ENCODE results near the gene ABCA2. TPM values are rescaled to one million over a fixed set of nuclear protein-coding genes. Genes with fewer than 3 reads are reported as not detected.

The ABCA2 gene
- total RNA-seq, 1 donor from 2014 or later, result 47.2 TPM

DNA sequence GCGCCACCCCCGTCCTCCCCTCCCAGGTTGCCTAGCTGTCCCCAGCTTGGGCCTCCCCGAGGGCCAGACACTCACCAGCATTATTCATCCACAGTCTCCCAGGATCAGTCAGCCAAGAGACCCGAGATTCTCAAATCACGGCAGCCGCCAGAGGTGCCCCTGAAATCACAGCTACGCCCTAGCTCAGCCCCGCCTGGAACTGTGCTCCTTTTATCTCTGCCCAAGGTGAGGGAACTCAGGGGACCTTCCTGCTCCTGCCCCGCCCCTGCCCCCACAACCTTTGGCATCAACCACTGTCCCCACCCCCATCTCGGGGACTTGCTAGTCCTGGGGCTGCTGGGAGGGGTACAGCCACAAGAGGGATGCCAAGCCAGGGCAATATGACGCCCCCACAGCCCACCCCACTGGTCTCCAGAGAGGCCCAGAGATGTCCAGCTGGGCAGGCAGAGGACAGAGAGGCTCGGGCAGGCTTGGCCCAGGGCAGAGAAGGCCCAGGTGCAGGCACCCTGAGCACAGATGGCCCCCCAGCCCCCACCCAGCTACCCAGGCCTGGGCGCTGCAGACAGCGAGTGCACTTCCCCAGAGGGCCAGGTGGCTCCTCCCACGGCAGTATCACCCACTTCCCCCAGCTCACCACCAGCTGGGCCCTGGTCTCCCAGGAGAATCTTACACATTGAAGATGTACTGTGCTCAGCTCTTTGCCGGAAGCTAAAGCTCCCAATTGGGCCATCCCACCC, 4.0 kb upstream of the ABCA2 start, which contains the start of gene FUT7:
FUT7 (minus strand) TSS at position 185 of the 737 bp plus-strand sequence; CDS start at position 88, 97 bp downstream.
- DNase-seq (ENCODE audit: low spot score), result no peak

DNA sequence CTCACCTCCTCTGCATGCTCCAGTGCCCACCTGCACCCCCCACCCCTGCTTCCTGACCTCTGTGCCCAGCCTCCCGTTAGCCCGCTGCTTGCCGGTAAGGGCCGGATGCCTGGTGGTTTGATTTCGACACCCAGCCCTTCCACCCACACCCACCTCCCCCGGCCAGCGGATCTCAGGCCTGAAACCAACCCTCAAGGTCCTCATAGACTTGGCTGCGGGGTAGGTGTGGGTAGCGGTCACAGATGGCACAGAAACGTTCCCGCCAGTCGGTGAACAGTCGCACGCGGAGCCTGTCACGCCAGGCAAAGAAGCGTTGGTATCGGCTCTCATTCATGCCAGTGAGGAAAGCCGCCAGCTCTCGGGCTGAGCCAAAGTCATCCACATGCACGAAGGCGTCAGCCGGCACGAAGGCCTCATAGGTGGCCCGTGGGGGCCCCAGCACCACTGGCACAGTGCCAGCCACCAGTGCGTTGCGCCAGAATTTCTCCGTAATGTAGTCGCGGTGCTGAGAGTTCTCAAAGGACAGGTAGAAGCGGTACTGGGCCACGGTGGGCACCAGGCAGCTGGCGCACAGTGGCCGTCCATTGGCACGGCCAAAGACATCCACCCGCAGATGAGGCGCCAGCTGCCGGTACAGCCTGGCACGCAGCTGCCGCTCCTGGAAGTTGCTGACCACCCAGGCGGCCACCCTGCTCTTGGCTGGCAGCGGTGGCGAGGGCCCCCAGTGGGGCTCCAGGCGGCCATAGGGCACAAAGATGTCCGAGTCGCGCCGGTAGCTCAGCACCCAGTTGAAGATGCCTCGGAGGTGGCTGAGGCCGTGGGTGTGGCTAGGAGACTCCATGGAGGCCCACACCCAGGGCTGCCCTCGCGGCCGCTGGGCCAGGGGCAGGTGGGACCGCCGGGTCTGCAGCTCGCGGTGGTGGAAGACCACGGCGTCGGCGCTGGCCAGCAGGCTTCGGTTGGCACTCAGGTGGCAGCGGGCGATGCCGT, 2.8 kb upstream of the ABCA2 start:
- no peak for DNase-seq (ENCODE audit: low spot score)

DNA sequence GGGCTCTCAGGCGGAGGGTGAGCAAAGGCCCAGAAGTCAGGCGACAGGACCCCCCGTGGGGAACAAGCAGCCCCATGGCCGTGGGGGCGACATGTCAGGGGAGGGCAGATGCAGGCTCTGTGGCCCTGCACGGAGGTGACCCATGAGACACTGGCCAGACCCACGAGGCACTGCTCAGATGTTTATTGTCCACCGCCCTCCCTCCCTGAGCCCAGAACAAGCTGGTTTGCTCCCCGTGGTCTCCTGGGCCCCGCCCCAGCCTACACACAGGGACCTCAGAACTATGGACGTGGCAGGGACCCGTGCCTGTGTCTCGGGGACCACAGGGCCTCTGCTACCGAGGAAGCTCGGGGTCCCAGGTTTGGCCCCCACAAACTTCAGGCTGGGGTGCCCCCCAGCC, 2.0 kb upstream of the ABCA2 start:
- DNase-seq (ENCODE audit: low spot score), result no peak

DNA sequence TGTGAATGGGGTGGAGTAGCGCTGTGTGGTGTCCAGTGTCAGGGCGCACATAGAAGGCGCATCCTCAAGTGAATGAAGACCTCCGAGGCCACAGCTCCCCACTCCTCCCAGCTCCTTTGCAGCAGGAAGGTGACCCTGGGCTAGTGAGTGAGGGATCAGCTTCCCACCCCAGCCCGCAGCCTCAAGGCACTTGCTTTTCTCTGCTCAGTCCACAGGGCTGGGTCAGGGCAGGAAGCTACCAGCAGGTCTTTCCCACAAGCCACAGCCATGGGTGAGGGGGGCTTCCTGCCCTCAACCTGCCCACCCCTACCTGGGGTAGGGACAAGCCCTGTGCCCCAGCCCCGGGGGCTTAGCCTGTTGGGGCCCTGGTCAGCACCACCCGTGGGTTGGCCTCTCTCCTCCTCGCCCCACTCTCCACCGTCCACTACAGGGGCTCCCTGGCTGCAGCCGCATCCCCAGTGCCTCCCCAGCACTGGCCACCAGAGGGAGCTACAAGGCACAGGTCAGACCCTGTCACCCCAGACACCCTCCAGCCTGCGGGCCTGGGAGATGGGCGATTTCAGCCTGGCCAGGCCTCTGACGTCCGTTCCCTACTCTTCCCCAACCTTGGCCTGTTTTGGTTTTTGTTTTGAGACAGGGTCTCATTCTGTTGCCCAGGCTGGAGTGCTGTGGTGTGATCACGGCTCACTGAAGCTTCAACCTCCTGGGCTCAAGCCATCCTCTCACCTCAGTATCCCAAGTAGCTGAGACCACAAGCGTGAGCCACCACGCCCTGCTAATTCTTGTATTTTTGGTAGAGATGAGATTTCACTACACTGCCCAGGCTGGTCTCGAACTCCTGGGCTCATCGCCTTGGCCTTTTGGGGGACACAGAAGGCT, 1.3 kb upstream of the ABCA2 start:
- no peak for DNase-seq (ENCODE audit: low spot score)

DNA sequence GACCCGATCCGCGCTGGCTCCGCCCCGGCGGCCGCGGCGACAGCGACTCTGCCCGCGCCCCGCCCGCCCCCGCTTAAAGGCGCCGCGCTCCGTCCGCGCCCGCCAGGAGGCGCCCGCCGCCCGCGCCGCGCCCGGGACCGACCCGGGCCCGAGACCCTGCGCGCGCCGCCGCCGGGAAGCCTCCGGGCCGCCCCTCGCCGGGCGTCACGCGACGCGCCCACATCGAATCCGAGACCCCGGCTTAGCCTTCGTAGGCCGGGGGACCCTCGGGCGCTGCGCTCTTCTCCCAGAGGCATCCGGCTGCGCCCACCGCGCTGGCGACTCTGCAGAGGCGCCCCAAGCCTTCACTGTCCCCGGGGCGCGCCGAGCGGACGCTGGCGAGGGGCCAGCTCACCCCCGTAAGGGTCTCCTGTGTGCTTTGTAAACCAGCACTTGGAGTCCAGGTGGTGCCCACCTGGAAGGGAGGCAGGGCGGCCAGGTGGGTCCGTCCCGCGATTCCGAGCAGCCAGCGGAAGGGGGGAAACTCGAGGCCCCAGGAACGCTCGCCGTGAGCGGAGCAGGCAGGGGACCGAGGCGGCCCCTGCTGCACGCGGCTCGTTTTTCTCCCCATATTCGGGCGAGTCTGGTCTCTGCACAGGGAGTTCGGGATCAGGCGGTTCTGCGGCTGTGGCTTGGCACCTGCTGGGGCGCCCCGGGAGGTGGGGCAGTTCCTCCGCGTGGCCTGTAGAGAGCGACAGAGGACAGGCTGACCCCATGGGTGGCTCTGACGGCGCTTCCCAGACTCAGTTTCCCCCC, 423 bp upstream of the ABCA2 start:
- DNase-seq (ENCODE audit: low spot score), result no peak

DNA sequence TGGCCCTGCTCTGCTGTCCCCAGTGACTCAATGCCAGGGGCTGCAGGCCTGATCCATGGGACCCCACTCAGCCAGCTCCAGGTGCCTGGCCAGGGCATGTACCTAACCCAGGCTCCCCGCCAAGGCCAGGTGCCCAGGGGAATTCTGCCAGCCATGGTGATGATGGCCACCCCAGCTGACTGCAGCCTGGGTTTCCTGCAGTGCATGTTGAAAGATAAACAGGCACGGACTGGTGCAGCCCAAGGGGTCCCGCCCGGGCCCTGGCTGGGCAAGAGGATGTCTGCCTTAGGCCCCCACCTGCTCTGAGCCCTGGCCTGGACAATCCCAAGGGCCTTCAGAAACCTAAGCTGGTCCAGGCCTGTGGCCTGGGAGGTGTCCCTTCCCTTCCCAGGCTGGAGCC, 1.2 kb downstream of the ABCA2 start:
- DNase-seq (ENCODE audit: low spot score), result no peak

DNA sequence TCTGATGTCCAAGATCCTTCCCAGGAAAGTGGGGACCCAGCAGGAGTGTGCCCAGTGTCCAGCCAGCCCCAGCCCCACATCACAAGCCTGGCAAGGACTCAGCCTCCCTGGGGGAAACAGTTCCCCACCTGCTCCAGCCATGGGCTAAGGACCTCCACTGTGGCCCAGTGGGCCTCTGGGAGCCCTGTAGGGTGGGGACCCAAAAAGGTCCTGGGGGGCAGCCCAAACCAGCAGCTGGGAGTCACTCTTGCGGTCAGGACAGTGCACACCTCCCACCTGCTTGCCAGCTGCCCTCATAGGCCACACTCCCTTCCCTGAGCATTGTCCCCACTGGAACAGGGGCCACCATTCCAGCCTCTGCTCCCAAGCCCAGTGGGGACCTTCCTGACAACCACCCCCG, 1.7 kb downstream of the ABCA2 start:
- no peak for DNase-seq (ENCODE audit: low spot score)

DNA sequence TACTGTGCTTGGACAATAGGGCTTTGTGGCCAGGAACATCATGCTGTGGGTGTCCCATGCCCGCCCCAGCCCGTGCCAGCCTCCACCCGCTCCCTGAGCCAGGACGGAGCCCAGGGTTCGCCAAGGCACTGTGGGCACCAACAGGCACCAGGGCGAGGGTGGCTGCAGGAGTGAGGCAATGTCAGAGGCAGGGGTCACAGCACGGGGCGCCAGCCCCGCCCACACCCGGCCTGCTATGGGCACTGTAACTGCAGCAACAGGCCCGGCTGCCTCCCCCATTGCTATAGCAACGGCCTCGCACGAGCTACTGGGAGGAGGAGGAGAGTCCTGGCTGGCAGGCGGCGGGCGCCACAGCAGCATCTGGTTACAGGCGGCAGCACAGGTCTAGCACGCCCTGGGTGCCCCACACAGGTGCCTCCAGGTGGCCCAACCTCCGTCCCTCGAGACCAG, 2.5 kb downstream of the ABCA2 start:
- no peak for DNase-seq (ENCODE audit: low spot score)

DNA sequence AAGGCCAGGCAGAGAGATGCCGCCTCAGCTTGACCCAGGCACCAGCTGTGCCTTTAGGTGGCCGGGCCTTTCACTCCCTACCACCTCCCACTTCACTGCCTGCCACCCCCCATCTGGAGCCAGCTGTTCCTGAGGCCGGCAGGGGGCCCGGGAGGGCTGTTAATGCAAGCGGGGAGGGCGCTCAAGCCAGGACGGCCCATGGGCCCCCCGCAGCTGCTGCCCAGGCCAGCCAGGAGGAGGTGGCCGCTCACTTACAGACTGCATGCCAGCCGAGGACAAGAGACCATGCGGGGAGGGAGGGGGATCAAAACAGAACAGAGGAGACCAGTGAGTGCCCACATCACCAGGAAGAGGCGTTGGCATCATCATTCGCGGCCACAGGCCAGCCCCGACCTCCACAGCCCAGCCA, 4.5 kb downstream of the ABCA2 start:
- DNase-seq (ENCODE audit: low spot score), result no peak

DNA sequence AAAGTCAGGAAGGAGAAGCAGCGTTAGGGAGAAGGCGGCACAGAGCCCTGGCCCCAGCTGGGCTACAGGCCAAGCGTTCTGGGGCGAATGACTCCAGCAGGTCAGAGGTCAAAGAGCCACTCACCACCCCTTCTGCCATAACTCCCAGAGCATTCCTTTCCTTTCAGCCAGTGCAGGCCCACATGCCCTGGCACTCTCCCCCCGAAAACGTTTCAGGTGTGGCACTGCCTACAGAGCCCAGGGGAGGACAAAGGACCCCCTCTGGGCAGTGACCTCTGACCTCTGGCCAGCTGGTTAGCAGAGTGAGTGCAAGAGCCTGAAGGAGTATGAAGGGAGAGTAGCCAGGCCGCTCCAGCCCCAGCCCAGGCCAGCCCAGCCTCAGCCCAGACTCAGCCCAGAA, 4.9 kb downstream of the ABCA2 start:
- DNase-seq (ENCODE audit: low spot score), result no peak

DNA sequence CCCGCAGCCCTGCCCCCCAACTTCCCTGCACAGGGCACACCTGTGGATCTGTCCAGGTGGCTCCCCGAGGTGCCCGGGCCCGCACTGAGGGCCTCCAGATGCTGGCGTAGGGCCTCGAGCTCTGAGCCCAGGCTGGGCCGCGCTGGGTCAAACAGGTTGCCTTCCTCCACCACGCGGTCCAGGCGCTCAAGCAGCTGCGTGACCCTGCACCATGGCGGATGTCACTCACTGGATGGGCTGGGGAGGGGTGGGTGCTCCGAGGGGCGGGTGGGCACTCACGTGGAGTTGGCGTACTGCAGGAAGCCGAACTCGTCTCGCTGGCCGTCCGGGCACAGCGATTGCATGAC, 5.4 kb downstream of the ABCA2 start:
- no peak for DNase-seq (ENCODE audit: low spot score)

DNA sequence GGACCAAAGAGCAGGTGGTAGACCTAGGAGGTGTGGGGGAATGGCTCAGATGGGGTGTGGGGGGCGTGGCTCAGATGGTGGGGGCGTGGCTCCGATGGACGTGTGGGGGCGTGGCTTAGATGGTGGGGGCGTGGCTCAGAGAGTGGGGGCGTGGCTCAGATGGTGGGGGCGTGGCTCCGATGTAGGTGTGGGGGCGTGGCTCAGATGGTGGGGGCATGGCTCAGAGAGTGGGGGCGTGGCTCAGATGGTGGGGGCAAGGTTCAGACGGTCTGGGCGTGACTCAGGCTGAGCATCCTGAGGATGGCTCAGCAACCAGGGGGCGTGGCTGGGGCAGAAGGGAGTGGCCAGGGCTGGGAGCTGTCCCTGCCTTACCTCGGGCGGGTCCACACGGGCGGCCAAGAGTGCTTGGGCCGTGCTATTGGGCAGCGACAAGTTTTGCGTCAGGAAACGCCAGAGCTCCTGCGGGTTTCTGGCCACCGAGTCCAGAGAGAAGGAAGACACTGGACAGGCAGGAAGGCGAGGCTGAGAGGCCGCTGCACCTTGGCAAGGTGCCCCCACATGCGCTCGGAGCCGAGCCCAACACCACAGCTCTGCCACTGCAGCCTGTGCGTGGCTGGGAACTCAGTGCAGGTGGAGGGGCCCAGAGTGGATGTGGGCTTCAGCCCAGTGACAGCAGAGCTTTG, 5.9 kb downstream of the ABCA2 start:
- DNase-seq (ENCODE audit: low spot score), result no peak

DNA sequence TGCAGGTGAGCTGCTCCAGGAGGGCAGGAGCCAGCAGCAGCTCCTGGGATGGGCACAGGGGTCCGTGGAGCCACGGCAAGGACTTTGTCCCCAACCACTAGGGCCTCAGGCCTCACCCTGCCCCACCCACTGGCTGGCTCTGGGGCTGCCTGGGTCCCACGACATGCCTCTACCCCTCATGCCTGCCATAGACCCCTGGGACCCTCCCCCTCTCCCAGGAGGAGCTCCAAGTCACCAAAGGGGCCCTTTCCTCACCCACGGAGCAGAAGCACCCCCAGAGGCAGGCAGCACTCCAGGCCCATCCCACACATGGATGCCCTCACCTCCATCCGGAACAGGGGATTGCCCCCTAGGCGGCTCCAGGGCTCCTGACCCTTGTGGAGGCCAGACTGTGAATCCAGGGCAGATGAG, 6.5 kb downstream of the ABCA2 start:
- DNase-seq (ENCODE audit: low spot score), result no peak

DNA sequence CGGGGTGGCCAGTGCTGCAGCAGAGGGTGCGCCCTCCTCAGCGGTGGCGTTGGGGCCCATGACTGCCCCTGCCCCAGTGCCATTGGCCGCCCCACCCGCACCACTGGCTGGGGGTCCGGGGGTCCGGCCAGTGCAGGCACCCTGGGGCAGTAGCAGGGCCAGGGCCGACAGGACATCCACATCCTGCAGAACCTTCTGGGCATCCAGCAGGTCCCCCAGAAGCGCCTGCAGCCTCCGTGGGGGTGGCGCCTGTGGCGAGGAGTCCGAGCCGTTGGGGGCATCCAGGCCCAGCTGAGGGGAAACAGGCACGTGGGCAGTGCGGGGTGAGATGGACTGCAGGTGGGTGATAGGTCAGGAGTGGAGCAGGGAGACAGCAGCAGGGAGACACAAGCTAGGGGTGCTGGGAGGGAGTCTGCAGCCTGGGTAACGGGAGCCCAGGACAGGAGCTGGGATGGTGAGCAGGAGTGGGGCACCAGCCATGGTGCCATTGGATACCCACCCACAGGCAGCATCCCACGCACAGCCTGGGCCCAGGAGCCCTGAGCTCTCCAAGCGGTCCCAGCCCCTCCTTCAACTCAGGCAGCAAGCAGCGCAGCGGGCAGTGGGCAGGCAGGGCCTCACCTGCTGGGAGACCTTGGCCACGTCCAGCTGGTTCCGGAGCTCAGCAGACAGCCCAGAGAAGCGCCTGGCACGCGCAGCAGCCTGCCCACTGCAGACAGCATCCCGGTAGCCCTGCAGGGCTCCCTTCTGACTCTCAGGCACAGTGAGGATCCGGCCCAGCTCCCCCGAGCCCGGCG, 7.1 kb downstream of the ABCA2 start:
- no peak for DNase-seq (ENCODE audit: low spot score)

DNA sequence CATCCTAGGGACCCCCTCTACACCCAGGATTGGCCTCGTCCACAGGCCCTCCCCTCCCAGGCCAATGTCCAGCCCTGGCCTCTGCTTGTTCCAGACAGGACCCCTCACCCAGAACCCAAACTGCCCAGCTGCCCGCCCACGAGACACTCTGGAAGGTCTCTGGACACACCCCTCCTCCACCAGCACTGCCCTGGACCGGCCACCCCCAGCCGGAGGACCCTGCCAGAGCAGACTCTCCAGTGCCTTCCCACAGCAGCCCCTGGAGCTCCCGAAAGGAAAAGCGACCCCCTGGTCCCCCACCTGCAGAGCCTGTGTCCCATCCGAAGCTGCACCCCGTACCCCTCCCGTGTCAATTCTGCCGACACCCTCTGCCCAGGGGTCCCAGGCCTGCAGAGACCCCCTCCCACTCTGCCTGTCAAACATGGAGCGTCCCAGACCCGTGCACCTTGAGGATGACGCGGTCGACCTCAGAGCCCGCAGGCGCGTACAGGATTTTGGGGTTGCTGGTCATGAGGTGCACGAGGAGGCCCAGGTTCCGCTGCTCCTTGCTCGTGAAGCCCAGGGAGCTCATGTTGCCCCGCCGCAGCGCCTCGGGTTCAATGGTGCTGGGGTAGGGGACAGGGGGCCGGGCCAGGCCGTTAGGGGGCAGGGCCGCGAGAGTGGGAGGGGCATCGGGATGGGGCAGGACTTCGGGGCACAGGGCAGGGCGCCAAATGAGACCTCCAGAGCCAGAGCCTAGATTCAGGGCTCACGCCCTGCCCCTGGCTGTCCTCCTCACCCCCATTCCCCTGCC, 8.0 kb downstream of the ABCA2 start:
- DNase-seq (ENCODE audit: low spot score), result no peak

DNA sequence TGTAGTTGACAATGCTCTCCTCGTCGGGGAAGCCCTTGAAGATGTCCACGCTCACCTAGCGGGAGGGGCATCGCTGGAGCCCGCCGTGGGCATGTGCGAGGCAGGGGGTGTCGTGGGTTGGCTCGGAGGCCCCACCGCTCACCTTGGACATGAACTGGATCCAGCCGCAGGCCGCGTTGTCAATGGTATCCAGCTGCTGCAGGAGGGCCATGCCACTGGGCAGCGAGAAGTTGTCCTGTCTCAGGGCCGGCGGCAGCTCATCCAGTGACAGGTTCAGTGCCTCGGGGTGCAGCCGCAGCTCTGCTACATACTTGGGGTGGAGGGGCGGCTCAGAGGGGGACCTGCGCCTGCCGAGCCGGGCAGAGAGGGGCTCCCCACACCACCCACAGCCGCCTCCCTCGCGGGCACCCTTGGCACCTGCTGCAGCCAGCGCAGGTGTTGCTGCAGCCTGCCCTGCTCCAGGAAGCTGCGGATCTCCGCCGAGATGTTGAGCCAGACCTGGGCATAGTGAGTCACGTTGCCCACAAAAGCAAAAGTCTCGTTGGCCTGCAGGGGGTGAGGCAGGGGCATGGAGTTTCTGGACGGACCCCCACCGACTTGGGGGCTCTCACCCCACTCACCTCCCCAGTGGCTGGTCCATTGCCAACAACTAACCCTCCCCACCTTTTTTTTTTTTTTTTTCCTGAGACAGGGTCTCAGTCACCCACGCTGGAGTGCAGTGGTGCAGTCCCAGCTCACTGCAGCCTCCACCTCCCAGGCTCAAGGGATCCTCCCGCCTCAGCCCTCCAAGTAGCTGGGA, 9.1 kb downstream of the ABCA2 start:
- no peak for DNase-seq (ENCODE audit: low spot score)

DNA sequence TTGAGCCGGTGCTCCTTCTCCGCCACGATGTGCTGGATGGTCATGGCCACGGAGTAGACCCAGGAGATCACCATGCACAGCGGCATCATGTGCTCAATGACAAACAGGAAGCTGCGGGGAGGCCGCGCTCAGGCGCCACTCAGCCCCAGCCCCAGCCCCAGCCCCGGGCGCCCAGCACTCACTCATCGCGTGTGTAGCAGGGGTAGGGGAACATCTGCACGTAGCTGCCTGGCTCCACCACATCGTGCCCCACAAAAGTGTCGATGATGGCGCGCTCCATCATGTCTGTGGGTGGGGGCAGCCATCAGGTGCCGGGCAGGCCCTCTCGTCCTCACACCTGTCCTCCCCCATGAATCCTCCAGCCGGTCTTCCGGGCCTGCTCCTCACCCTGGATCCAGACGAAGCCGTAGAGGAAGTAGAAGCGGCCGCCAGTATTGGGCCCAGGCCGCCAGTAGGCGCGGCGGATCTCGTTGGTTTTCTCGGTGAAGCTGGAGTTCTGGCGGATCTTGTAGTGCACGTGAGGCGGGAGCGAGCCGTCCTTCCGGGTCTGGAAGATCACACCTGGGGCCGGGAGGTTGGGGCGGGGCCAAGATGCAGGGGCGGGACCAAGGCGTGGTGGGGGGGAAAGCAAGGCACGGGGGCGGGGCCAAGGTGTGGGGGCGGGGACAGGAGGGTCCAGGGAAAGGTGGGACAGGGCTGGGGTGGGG, 10.1 kb downstream of the ABCA2 start:
- no peak for DNase-seq (ENCODE audit: low spot score)
